HUES64 (cell line): ENCODE measurements around the gene MSANTD2.

Source experiments
- H3K27ac ChIP-seq: 2 replicates; pipeline ENCODE4 v1.7.0; 2013; ENCODE audit warnings: low read depth, low read length, inconsistent platforms
- H3K27me3 ChIP-seq: 2 replicates; pipeline ENCODE4 v1.6.1; 2013; ENCODE audit warnings: mild to moderate bottlenecking, low read length; ENCODE audit not compliant: insufficient read depth
- H3K36me3 ChIP-seq: 2 replicates; pipeline ENCODE4 v1.6.1; 2013; ENCODE audit warnings: mild to moderate bottlenecking, low read length; ENCODE audit not compliant: insufficient read depth
- H3K4me1 ChIP-seq: 2 replicates; pipeline ENCODE4 v1.6.1; 2013; ENCODE audit warnings: mild to moderate bottlenecking, low read length, moderate library complexity; ENCODE audit not compliant: insufficient read depth
- H3K4me3 ChIP-seq: 2 replicates; pipeline ENCODE4 v1.5.1; 2013; ENCODE audit warnings: mild to moderate bottlenecking, low read length, moderate library complexity
- H3K9ac ChIP-seq: 2 replicates; pipeline ENCODE4 v1.6.1; 2013; ENCODE audit warnings: mild to moderate bottlenecking, low read depth, low read length
- H3K9me3 ChIP-seq: 2 replicates; pipeline ENCODE4 v1.6.1; 2013; ENCODE audit warnings: low read depth, low read length; ENCODE audit not compliant: insufficient read depth
- WGBS: fragments of 150-250, 120-280 bp; methylation state at CpG from one replicate; pipeline ENCODE4 v1.1.7; 2013; ENCODE audit warnings: missing lambda C conversion rate; 5-methylcytosine and 5-hydroxymethylcytosine counted together

Gene MSANTD2

GRCh38 chr11:124769806-124770774 is 30.1 kb downstream of the MSANTD2 start:
- Histone ChIP-seq H3K36me3 (peaks cover 92% of the 10 kb centered on the region), H3K4me3 (no peak overlapping the region), H3K27me3 (no peaks in the 10 kb centered on the region), H3K27ac (peak overlapping the region; percentile 32; the same call in 1 of the 2 replicates), H3K9ac (no peak overlapping the region), H3K9me3 (no peaks in the 10 kb centered on the region), H3K4me1 (peaks cover 6% of the 10 kb centered on the region; the same call in 1 of the 2 replicates)
- 97% methylated on average over 8 of the region's 8 CpGs for whole genome bisulfite sequencing

GRCh38 chr11:124768914-124769313 is 31.3 kb downstream of the MSANTD2 start:
- Histone ChIP-seq H3K4me3 (no peak overlapping the region), H3K4me1 (peaks cover 6% of the 10 kb centered on the region; the same call in 1 of the 2 replicates), H3K27ac (no peak overlapping the region), H3K27me3 (no peaks in the 10 kb centered on the region), H3K36me3 (peaks cover 95% of the 10 kb centered on the region), H3K9ac (no peak overlapping the region), H3K9me3 (no peaks in the 10 kb centered on the region)
- 92% methylated on average over 8 of the region's 8 CpGs for WGBS

- Histone ChIP-seq H3K9ac (no peak overlapping the region), H3K4me1 (peaks cover 10% of the 10 kb centered on the region; the same call in 1 of the 2 replicates), H3K27ac (no peak overlapping the region), H3K9me3 (no peaks in the 10 kb centered on the region), H3K27me3 (peaks cover 20% of the 10 kb centered on the region), H3K36me3 (peaks cover 68% of the 10 kb centered on the region), H3K4me3 (no peak overlapping the region)
- 100% methylated on average over 2 of the region's 2 CpGs for WGBS
Measured at GRCh38 chr11:124766156-124766555, 34.0 kb downstream of the MSANTD2 start.

- H3K9me3 ChIP-seq: no peaks in the 10 kb centered on the region; the same call in 1 of the 2 replicates
- no peak overlapping the region for H3K9ac ChIP-seq
- WGBS: 7% methylated on average over 21 of the region's 21 CpGs
- peak overlapping the region; percentile 60 for H3K4me3 ChIP-seq
- no peak overlapping the region for H3K27ac ChIP-seq
- peaks cover 42% of the 10 kb centered on the region for H3K36me3 ChIP-seq
- peaks cover 48% of the 10 kb centered on the region for H3K27me3 ChIP-seq
- peaks cover 19% of the 10 kb centered on the region for H3K4me1 ChIP-seq
Measured at GRCh38 chr11:124763156-124763947, 36.9 kb downstream of the MSANTD2 start.

- Histone ChIP-seq H3K4me3 (peak overlapping the region; percentile 60), H3K4me1 (peaks cover 19% of the 10 kb centered on the region), H3K27me3 (peaks cover 54% of the 10 kb centered on the region), H3K9me3 (no peaks in the 10 kb centered on the region; the same call in 1 of the 2 replicates), H3K27ac (no peak overlapping the region), H3K36me3 (peaks cover 36% of the 10 kb centered on the region), H3K9ac (peak overlapping the region; percentile 32; the same call in 1 of the 2 replicates)
- WGBS: 1% methylated on average over 45 of the region's 45 CpGs
Measured at GRCh38 chr11:124762624-124763155, 37.5 kb downstream of the MSANTD2 start.

- peak within 1 kb of the TSS; percentile 60 for H3K4me3 ChIP-seq
- peaks cover 19% of the 10 kb centered on the region for H3K4me1 ChIP-seq
- H3K27me3 ChIP-seq: peaks cover 60% of the 10 kb centered on the region
- H3K9me3 ChIP-seq: no peaks in the 10 kb centered on the region; the same call in 1 of the 2 replicates
- peaks cover 31% of the 10 kb centered on the region for H3K36me3 ChIP-seq
- no peak within 1 kb of the TSS for H3K27ac ChIP-seq
- WGBS: under 1% methylated on average over 55 of the region's 55 CpGs
- peak within 1 kb of the TSS; percentile 32; the same call in 1 of the 2 replicates for H3K9ac ChIP-seq
Measured at GRCh38 chr11:124762105-124762623, 38.0 kb downstream of the MSANTD2 start, which contains the start of gene ESAM. Gene ESAM, minus strand, starts transcription at chr11:124762290. Its CDS starts 136 bp downstream, at chr11:124762154.

GRCh38 chr11:124761301-124762104 is 38.7 kb downstream of the MSANTD2 start:
- Histone ChIP-seq H3K27ac (no peak overlapping the region), H3K4me3 (peak overlapping the region; percentile 60), H3K9ac (no peak overlapping the region), H3K9me3 (no peaks in the 10 kb centered on the region; the same call in 1 of the 2 replicates), H3K27me3 (peaks cover 66% of the 10 kb centered on the region), H3K36me3 (peaks cover 24% of the 10 kb centered on the region; the same call in 1 of the 2 replicates), H3K4me1 (peaks cover 19% of the 10 kb centered on the region)
- 5% methylated on average over 21 of the region's 25 CpGs for WGBS

GRCh38 chr11:124760806-124761205 is 39.4 kb downstream of the MSANTD2 start:
- H3K4me3 ChIP-seq: peak overlapping the region; percentile 60; the same call in 1 of the 2 replicates
- H3K4me1 ChIP-seq: peaks cover 19% of the 10 kb centered on the region
- H3K9me3 ChIP-seq: no peaks in the 10 kb centered on the region; the same call in 1 of the 2 replicates
- peaks cover 18% of the 10 kb centered on the region; the same call in 1 of the 2 replicates for H3K36me3 ChIP-seq
- 51% methylated on average over 3 of the region's 3 CpGs for WGBS
- no peak overlapping the region for H3K9ac ChIP-seq
- peaks cover 73% of the 10 kb centered on the region for H3K27me3 ChIP-seq
- H3K27ac ChIP-seq: no peak overlapping the region

GRCh38 chr11:124760205-124760652 is 40.0 kb downstream of the MSANTD2 start:
- Histone ChIP-seq H3K27ac (no peak overlapping the region), H3K4me1 (peaks cover 19% of the 10 kb centered on the region), H3K4me3 (peak overlapping the region; percentile 44; the same call in 1 of the 2 replicates), H3K27me3 (peaks cover 77% of the 10 kb centered on the region), H3K36me3 (peaks cover 12% of the 10 kb centered on the region; the same call in 1 of the 2 replicates), H3K9me3 (no peaks in the 10 kb centered on the region; the same call in 1 of the 2 replicates), H3K9ac (no peak overlapping the region)
- 7% methylated on average over 25 of the region's 25 CpGs for WGBS
